H9 (cell line): ENCODE data around the gene SSRP1. TPM values are rescaled to one million over a fixed set of nuclear protein-coding genes. Genes with fewer than 3 reads are reported as not detected.
A peak's percentile ranks its signal among the peaks of the same experiment; 100 is the strongest.

Source experiments
- DNase-seq: peaks from one replicate; pipeline ENCODE4 v3.0.0-alpha.2; 2017
- H2AFZ ChIP-seq: one replicate; pipeline ENCODE4 v1.6.1; 2013; ENCODE audit warnings: mild to moderate bottlenecking, low read length, control low read depth, moderate library complexity
- H2AK5ac ChIP-seq: 2 replicates; pipeline ENCODE4 v1.6.1; 2013; ENCODE audit warnings: low read length, control low read depth, mixed read lengths; ENCODE audit not compliant: insufficient read length
- H2BK120ac ChIP-seq: one replicate; pipeline ENCODE4 v1.6.1; 2013; ENCODE audit warnings: low read depth, mild to moderate bottlenecking, low read length, control low read depth, inconsistent platforms; ENCODE audit not compliant: poor library complexity, severe bottlenecking
- H2BK12ac ChIP-seq: 2 replicates; pipeline ENCODE4 v1.6.1; 2013; ENCODE audit warnings: low read length, control low read depth, mixed read lengths, low read depth; ENCODE audit not compliant: insufficient read length
- H2BK15ac ChIP-seq: 2 replicates; pipeline ENCODE4 v1.6.1; 2013; ENCODE audit warnings: low read depth, low read length, control low read depth
- H2BK20ac ChIP-seq: one replicate; pipeline ENCODE4 v1.6.1; 2013; ENCODE audit warnings: low read depth, mild to moderate bottlenecking, low read length, control low read depth, inconsistent platforms; ENCODE audit not compliant: poor library complexity, severe bottlenecking
- H2BK5ac ChIP-seq: 2 replicates; pipeline ENCODE4 v1.6.1; 2013; ENCODE audit warnings: low read length, control low read depth, mixed read lengths; ENCODE audit not compliant: insufficient read length
- H3K14ac ChIP-seq: 2 replicates; pipeline ENCODE4 v1.6.1; 2013; ENCODE audit warnings: low read length, control low read depth; ENCODE audit not compliant: insufficient read depth
- H3K18ac ChIP-seq: 2 replicates; pipeline ENCODE4 v1.6.1; 2013; ENCODE audit warnings: low read depth, mild to moderate bottlenecking, mixed read lengths, low read length, control low read depth; ENCODE audit not compliant: insufficient read length
- H3K23ac ChIP-seq: 2 replicates; pipeline ENCODE4 v1.6.1; 2013; ENCODE audit warnings: low read length, control low read depth, mixed read lengths, low read depth; ENCODE audit not compliant: insufficient read length
- H3K23me2 ChIP-seq: 2 replicates; pipeline ENCODE4 v1.6.1; 2013; ENCODE audit warnings: low read depth, mild to moderate bottlenecking, mixed read lengths, low read length, control low read depth; ENCODE audit not compliant: insufficient read length, poor library complexity, severe bottlenecking
- H3K27ac ChIP-seq: 2 replicates; pipeline ENCODE4 v1.5.1; 2013; ENCODE audit warnings: low read length, control low read depth, mixed read lengths, low read depth; ENCODE audit not compliant: insufficient read length
- H3K27me3 ChIP-seq: 2 replicates; pipeline ENCODE4 v1.6.1; 2013; ENCODE audit warnings: low read length, control low read depth, inconsistent platforms; ENCODE audit not compliant: insufficient read depth
- H3K4ac ChIP-seq: 2 replicates; pipeline ENCODE4 v1.6.1; 2013; ENCODE audit warnings: low read depth, mild to moderate bottlenecking, control low read depth, inconsistent platforms, low read length, moderate library complexity
- H3K4me1 ChIP-seq: 2 replicates; pipeline ENCODE4 v1.6.1; 2013; ENCODE audit warnings: low read length, control low read depth, inconsistent platforms; ENCODE audit not compliant: insufficient read depth
- H3K4me2 ChIP-seq: 2 replicates; pipeline ENCODE4 v1.6.1; 2013; ENCODE audit warnings: low read length, control low read depth, mixed read lengths; ENCODE audit not compliant: insufficient read length, insufficient read depth
- H3K56ac ChIP-seq: 2 replicates; pipeline ENCODE4 v1.6.1; 2013; ENCODE audit warnings: low read depth, mild to moderate bottlenecking, mixed read lengths, low read length, control low read depth; ENCODE audit not compliant: insufficient read length
- H3K79me1 ChIP-seq: 2 replicates; pipeline ENCODE4 v1.6.1; 2013; ENCODE audit warnings: low read depth, mild to moderate bottlenecking, moderate library complexity, low read length, control low read depth, inconsistent platforms; ENCODE audit not compliant: insufficient read depth, poor library complexity, severe bottlenecking
- H3K79me2 ChIP-seq: 2 replicates; pipeline ENCODE4 v1.6.1; 2013; ENCODE audit warnings: low read length, control low read depth, inconsistent platforms; ENCODE audit not compliant: insufficient read depth
- H3K9ac ChIP-seq: 2 replicates; pipeline ENCODE4 v1.6.1; 2013; ENCODE audit warnings: low read length, control low read depth, mixed read lengths; ENCODE audit not compliant: insufficient read length; ENCODE audit errors: extremely low read depth
- H3K9me3 ChIP-seq: one replicate; pipeline ENCODE4 v1.6.1; 2013; ENCODE audit warnings: low read depth, low read length, inconsistent platforms; ENCODE audit not compliant: control insufficient read depth
- H3T11ph ChIP-seq: one replicate; pipeline ENCODE4 v1.6.1; 2013; ENCODE audit warnings: mild to moderate bottlenecking, low read length, control low read depth, inconsistent platforms
- H4K20me1 ChIP-seq: one replicate; pipeline ENCODE4 v1.6.1; 2013; ENCODE audit not compliant: control insufficient read depth, insufficient read length, insufficient read depth
- H4K5ac ChIP-seq: 2 replicates; pipeline ENCODE4 v1.6.1; 2013; ENCODE audit warnings: low read depth, mild to moderate bottlenecking, mixed read lengths, low read length, control low read depth; ENCODE audit not compliant: insufficient read length
- H4K8ac ChIP-seq: replicated peaks from 2 replicates; pipeline ENCODE4 v1.6.1; 2013; ENCODE audit warnings: low read length, control low read depth, mixed read lengths, low read depth; ENCODE audit not compliant: insufficient read length
- H4K91ac ChIP-seq: 2 replicates; pipeline ENCODE4 v1.6.1; 2013; ENCODE audit warnings: low read depth, mild to moderate bottlenecking, moderate library complexity, mixed read lengths, low read length, control low read depth; ENCODE audit not compliant: insufficient read length
- H3K27ac Mint-ChIP-seq, 3 experiments: 2 replicates in 2 of 3; 3 replicates in 1 of 3; pipeline ENCODE4 v1.8.0; 2020 to 2021; ENCODE audit warnings: mixed read lengths in 3 of 3, mild to moderate bottlenecking in 1 of 3, moderate library complexity in 1 of 3
- H3K27me3 Mint-ChIP-seq: 2 replicates; pipeline ENCODE4 v1.8.0; 2021; ENCODE audit warnings: low read depth, mild to moderate bottlenecking, moderate library complexity, mixed read lengths
- H3K36me3 Mint-ChIP-seq, 3 experiments: 2 replicates in 2 of 3; 3 replicates in 1 of 3; pipeline ENCODE4 v1.8.0; 2020 to 2021; ENCODE audit warnings: low read depth in 3 of 3, mixed read lengths in 3 of 3; ENCODE audit not compliant: insufficient read depth in 1 of 3
- H3K4me1 Mint-ChIP-seq, 2 experiments: 2 replicates each; pipeline ENCODE4 v1.8.0; 2020; ENCODE audit warnings: mixed read lengths in 2 of 2
- H3K4me3 Mint-ChIP-seq, 2 experiments: 2 replicates in 1 of 2; 3 replicates in 1 of 2; pipeline ENCODE4 v1.8.0; 2020 to 2021; ENCODE audit warnings: mild to moderate bottlenecking in 2 of 2, mixed read lengths in 2 of 2, moderate library complexity in 1 of 2
- H3K9me3 Mint-ChIP-seq, 2 experiments: 2 replicates in 1 of 2; 3 replicates in 1 of 2; pipeline ENCODE4 v1.8.0; 2020; ENCODE audit warnings: mild to moderate bottlenecking in 2 of 2, mixed read lengths in 2 of 2, moderate library complexity in 1 of 2
- CTCF ChIP-seq: fragments of 200-600 bp; sonication (generic); conservative IDR thresholded peaks from 3 replicates; pipeline ENCODE4 v1.8.0; 2021; ENCODE audit warnings: antibody characterized with exemption, mild to moderate bottlenecking
- WGBS: extraction: QIAGEN DNeasy Blood & Tissue Kit; methylation state at CpG from one replicate; pipeline ENCODE4 v1.1.7; 2013; ENCODE audit warnings: missing lambda C conversion rate, low lambda C conversion rate, mixed read lengths; ENCODE audit not compliant: insufficient read length; ENCODE audit errors: extremely low coverage; 5-methylcytosine and 5-hydroxymethylcytosine counted together
- total RNA-seq: library from RNA; stranded (reverse); gene quantifications from 2 replicates; pipeline ENCODE4 v1.2.1, GENCODE V29; 2021

SSRP1 gene
- total RNA-seq, 1 experiment from 2014 or later = 202 TPM

GRCh38 chr11:57353036-57353435 lies 17.3 kb upstream of the SSRP1 start:
- peaks cover 5% of the 10 kb centered on the region for H3K23me2 ChIP-seq
- H2BK5ac ChIP-seq = no peak overlapping the region
- no peak for DNase-seq
- H3T11ph ChIP-seq = no peak overlapping the region
- H3K79me2 ChIP-seq = no peaks in the 10 kb centered on the region
- no peak overlapping the region for H2BK120ac ChIP-seq
- no peak overlapping the region for H4K8ac ChIP-seq
- no peaks in the 10 kb centered on the region for H3K4me1 ChIP-seq
- H3K23ac ChIP-seq = no peak overlapping the region
- no peak overlapping the region for H2BK15ac ChIP-seq
- H3K9me3 Mint-ChIP-seq = peaks cover 3 to 8% of the 10 kb centered on the region in 2 experiments; a peak in 4 of 5 replicates
- no peak overlapping the region for H2AK5ac ChIP-seq
- H4K5ac ChIP-seq = no peak overlapping the region
- no peak overlapping the region for H3K4me2 ChIP-seq
- no peaks in the 10 kb centered on the region for H4K20me1 ChIP-seq
- no peak overlapping the region for H2BK20ac ChIP-seq
- no peak overlapping the region for H3K56ac ChIP-seq
- H3K9me3 ChIP-seq = no peaks in the 10 kb centered on the region
- no CpG with 5 or more reads among the region's 5 CpGs for WGBS
- TF ChIP-seq CTCF = no peak
- peak overlapping the region in 1 of 3 experiments; percentile 9; a peak in 1 of 7 replicates for H3K27ac Mint-ChIP-seq
- no peak overlapping the region for H3K4ac ChIP-seq
- H3K14ac ChIP-seq = no peak overlapping the region
- no peaks in the 10 kb centered on the region for H3K27me3 ChIP-seq
- H3K27ac ChIP-seq = no peak overlapping the region
- no peak overlapping the region for H2AFZ ChIP-seq
- H3K9ac ChIP-seq = no peak overlapping the region
- no peak overlapping the region for H4K91ac ChIP-seq
- H3K79me1 ChIP-seq = no peaks in the 10 kb centered on the region
- H3K36me3 Mint-ChIP-seq = peaks cover 0 to 5% (median 0%) of the 10 kb centered on the region in 3 experiments; a peak in 2 of 7 replicates
- H3K4me3 Mint-ChIP-seq = no peak overlapping the region
- H3K4me1 Mint-ChIP-seq = peaks cover 20 to 30% of the 10 kb centered on the region in 2 experiments
- H2BK12ac ChIP-seq = no peak overlapping the region
- peaks cover 29% of the 10 kb centered on the region for H3K27me3 Mint-ChIP-seq
- H3K18ac ChIP-seq = no peak overlapping the region
